WTC11 (cell line): ENCODE results near the gene SAMD5.

Experiments
- ATF2 ChIP-seq: sonication (generic); formaldehyde crosslinking; IDR thresholded peaks from 2 replicates; pipeline ENCODE4 v1.8.1; 2022; ENCODE audit warnings: low read depth, missing genetic modification reagents, borderline replicate concordance
- GABPB1 ChIP-seq: sonication (generic); formaldehyde crosslinking; IDR thresholded peaks from 2 replicates; pipeline ENCODE4 v1.8.1; 2023; ENCODE audit warnings: mild to moderate bottlenecking, missing genetic modification reagents
- JUN ChIP-seq: sonication (generic); formaldehyde crosslinking; IDR thresholded peaks from 2 replicates; pipeline ENCODE4 v1.8.0; 2023; ENCODE audit warnings: mild to moderate bottlenecking, missing genetic modification reagents
- MAX ChIP-seq: sonication (generic); formaldehyde crosslinking; IDR thresholded peaks from 2 replicates; pipeline ENCODE4 v1.8.0; 2022; ENCODE audit warnings: mild to moderate bottlenecking, missing genetic modification reagents
- NR1H2 ChIP-seq: sonication (generic); formaldehyde crosslinking; IDR thresholded peaks from 2 replicates; pipeline ENCODE4 v1.9.0; 2021; ENCODE audit warnings: mild to moderate bottlenecking, moderate library complexity, missing genetic modification reagents
- ZNF121 ChIP-seq: sonication (generic); formaldehyde crosslinking; IDR thresholded peaks from 2 replicates; pipeline ENCODE4 v1.8.0; 2023; ENCODE audit warnings: missing genetic modification reagents
- ZSCAN18 ChIP-seq: fragments of 250-450 bp; sonication (Bioruptor Pico); IDR thresholded peaks from 2 replicates; pipeline ENCODE4 v2.1.2; 2022; ENCODE audit warnings: mild to moderate bottlenecking, moderate library complexity
- TF ChIP-seq, protein P1 (sequence below): fragments of 200-600 bp; IDR thresholded peaks from 2 replicates; pipeline ENCODE4 v1.8.0; 2022; ENCODE audit warnings: antibody characterized with exemption

GRCh38 chr6:147582991-147583390 lies 74.5 kb downstream of the SAMD5 start:
- TF ChIP-seq ATF2 (CRISPR knock-in tag) (no peak), ZSCAN18 (CRISPR knock-in tag) (no peak), NR1H2 (CRISPR knock-in tag) (no peak), JUN (CRISPR knock-in tag) (no peak), MAX (CRISPR knock-in tag) (no peak), GABPB1 (CRISPR knock-in tag) (no peak), ZNF121 (no peak)
- TF ChIP-seq, protein P1, sequence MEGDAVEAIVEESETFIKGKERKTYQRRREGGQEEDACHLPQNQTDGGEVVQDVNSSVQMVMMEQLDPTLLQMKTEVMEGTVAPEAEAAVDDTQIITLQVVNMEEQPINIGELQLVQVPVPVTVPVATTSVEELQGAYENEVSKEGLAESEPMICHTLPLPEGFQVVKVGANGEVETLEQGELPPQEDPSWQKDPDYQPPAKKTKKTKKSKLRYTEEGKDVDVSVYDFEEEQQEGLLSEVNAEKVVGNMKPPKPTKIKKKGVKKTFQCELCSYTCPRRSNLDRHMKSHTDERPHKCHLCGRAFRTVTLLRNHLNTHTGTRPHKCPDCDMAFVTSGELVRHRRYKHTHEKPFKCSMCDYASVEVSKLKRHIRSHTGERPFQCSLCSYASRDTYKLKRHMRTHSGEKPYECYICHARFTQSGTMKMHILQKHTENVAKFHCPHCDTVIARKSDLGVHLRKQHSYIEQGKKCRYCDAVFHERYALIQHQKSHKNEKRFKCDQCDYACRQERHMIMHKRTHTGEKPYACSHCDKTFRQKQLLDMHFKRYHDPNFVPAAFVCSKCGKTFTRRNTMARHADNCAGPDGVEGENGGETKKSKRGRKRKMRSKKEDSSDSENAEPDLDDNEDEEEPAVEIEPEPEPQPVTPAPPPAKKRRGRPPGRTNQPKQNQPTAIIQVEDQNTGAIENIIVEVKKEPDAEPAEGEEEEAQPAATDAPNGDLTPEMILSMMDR: no peak
